ENCODE data around the gene TH.

DNA sequence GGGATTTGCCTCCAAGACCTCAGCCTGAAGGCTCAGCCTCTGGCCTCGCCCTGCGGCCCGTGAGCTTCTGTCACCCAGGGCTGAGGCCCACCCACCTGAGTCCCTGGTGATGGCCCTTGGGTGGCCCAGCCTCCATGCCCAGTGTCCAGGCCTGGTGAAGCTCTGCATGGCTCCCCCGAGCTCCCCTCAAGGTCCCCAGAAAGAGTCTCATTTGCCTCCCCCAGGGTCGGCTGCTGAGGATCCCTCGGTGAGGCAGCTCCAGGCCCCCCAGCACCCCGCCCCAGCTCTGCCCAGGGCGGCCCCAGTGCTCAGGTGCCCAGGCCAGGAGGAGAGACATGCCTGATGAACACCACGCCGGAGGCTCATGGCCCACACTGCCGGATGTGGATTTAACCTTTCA is 2.1 kb upstream of the TH start:
- TF ChIP-seq CTCF (IDR thresholded peaks at IDR 0.05; ENCODE audit: low read depth, low read length), result no peak
- TF ChIP-seq, protein P1, sequence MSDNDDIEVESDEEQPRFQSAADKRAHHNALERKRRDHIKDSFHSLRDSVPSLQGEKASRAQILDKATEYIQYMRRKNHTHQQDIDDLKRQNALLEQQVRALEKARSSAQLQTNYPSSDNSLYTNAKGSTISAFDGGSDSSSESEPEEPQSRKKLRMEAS (IDR thresholded peaks at IDR 0.05; ENCODE audit: low read depth, low read length), result no peak

Measured in NB4 (cell line).